Measurements from ENCODE around the gene COMMD7. TPM values are rescaled to one million over a fixed set of nuclear protein-coding genes. Genes with fewer than 3 reads are reported as not detected.

COMMD7 gene
- total and polyA plus RNA-seq, 9 of the 15 experiments (the other 6 are each of a cell fraction or from before 2014, with no cell fraction given) = 11.9 to 69.1 (median 34.7) TPM

DNA sequence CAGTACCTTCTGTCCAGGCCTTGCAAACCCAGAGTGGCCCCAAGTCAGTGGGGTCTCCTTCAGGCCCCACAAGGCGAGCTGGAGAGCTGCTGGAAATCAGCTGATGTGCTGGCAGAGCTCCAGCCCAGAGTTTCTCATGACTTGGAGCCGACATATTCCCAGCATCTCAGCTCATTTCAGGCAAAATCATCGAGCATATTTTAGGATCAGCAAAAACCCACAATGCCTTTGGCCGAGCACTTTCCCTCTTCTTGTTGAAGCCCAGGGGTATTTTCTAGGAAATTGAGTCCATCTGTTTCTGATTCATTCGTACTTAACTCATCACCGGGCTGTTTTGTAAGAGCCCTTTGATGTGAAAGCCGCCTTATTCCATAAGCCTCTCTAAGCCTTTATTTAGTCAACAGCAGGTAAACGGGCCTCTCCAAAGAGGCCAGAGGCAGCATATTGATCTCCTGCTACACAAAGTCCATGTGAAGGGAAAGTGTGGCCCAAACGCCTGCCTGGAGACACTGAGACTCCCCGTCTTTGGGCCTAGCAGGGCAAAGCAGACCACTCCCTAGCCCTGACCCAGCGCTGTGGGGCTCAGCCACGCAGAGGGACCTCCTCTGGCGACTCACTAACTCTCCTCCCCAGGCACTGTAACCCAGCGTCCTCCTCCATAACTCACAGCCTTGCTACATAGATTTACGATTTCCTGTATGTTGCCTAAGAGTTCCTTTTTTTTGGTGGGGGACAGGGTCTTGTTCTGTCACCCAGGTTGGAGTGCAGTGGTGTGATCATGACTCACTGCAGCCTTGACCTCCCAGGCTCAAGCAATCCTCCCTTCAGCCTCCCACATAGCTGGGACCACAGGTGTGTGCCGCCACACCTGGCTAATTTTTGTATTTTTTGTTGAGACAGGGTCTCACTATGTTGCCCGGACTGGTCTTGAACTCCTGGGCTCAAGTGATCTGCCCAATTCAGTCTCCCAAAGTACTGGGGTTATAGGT is 57.4 kb downstream of the COMMD7 start (continued):
- TF ChIP-seq ZNF133 (CRISPR knock-in tag; IDR thresholded peaks at IDR 0.05) (no peak), ZKSCAN3 (CRISPR knock-in tag; IDR thresholded peaks at IDR 0.05) (no peak), GABPA (tag; conservative IDR thresholded peaks at IDR 0.05; ENCODE audit: low read depth) (0 out of 2 replicates have a peak, but pooled peaks have one; percentile 15), ZNF23 (CRISPR knock-in tag; IDR thresholded peaks at IDR 0.05) (no peak), NBN (IDR thresholded peaks at IDR 0.05; ENCODE audit: low read depth) (no peak), ZNF280A (IDR thresholded peaks at IDR 0.05; ENCODE audit: low read depth, partially characterized antibody) (no peak), FIP1L1 (IDR thresholded peaks at IDR 0.05; ENCODE audit: low read depth, low read length, poor library complexity, severe bottlenecking) (no peak), ZFP36 (IDR thresholded peaks at IDR 0.05; ENCODE audit: low read depth, low read length, partially characterized antibody) (no peak), EP300 (IDR thresholded peaks at IDR 0.05; ENCODE audit: low read length) (peak; percentile 45; the same call in 1 of the 2 replicates), KDM2B (CRISPR knock-in tag; IDR thresholded peaks at IDR 0.05) (no peak), NR2F6 (CRISPR knock-in tag; IDR thresholded peaks at IDR 0.05) (no peak), ZNF561 (CRISPR knock-in tag; conservative IDR thresholded peaks at IDR 0.05) (no peak), ZNF347 (CRISPR knock-in tag; IDR thresholded peaks at IDR 0.05; ENCODE audit: low read depth) (no peak), NFRKB (IDR thresholded peaks at IDR 0.05; ENCODE audit: low read depth) (no peak)
- TF ChIP-seq, protein P1, sequence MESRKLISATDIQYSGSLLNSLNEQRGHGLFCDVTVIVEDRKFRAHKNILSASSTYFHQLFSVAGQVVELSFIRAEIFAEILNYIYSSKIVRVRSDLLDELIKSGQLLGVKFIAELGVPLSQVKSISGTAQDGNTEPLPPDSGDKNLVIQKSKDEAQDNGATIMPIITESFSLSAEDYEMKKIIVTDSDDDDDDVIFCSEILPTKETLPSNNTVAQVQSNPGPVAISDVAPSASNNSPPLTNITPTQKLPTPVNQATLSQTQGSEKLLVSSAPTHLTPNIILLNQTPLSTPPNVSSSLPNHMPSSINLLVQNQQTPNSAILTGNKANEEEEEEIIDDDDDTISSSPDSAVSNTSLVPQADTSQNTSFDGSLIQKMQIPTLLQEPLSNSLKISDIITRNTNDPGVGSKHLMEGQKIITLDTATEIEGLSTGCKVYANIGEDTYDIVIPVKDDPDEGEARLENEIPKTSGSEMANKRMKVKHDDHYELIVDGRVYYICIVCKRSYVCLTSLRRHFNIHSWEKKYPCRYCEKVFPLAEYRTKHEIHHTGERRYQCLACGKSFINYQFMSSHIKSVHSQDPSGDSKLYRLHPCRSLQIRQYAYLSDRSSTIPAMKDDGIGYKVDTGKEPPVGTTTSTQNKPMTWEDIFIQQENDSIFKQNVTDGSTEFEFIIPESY (CRISPR knock-in tag; IDR thresholded peaks at IDR 0.05) = no peak; the same call in 1 of the 2 replicates
- TF ChIP-seq, protein P2, sequence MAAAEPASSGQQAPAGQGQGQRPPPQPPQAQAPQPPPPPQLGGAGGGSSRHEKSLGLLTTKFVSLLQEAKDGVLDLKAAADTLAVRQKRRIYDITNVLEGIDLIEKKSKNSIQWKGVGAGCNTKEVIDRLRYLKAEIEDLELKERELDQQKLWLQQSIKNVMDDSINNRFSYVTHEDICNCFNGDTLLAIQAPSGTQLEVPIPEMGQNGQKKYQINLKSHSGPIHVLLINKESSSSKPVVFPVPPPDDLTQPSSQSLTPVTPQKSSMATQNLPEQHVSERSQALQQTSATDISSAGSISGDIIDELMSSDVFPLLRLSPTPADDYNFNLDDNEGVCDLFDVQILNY (CRISPR knock-in tag; IDR thresholded peaks at IDR 0.05) = no peak
- TF ChIP-seq, protein P3, sequence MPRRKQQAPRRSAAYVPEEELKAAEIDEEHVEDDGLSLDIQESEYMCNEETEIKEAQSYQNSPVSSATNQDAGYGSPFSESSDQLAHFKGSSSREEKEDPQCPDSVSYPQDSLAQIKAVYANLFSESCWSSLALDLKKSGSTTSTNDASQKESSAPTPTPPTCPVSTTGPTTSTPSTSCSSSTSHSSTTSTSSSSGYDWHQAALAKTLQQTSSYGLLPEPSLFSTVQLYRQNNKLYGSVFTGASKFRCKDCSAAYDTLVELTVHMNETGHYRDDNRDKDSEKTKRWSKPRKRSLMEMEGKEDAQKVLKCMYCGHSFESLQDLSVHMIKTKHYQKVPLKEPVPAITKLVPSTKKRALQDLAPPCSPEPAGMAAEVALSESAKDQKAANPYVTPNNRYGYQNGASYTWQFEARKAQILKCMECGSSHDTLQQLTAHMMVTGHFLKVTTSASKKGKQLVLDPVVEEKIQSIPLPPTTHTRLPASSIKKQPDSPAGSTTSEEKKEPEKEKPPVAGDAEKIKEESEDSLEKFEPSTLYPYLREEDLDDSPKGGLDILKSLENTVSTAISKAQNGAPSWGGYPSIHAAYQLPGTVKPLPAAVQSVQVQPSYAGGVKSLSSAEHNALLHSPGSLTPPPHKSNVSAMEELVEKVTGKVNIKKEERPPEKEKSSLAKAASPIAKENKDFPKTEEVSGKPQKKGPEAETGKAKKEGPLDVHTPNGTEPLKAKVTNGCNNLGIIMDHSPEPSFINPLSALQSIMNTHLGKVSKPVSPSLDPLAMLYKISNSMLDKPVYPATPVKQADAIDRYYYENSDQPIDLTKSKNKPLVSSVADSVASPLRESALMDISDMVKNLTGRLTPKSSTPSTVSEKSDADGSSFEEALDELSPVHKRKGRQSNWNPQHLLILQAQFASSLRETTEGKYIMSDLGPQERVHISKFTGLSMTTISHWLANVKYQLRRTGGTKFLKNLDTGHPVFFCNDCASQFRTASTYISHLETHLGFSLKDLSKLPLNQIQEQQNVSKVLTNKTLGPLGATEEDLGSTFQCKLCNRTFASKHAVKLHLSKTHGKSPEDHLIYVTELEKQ (CRISPR knock-in tag; IDR thresholded peaks at IDR 0.05) = no peak
- TF ChIP-seq, protein P4, sequence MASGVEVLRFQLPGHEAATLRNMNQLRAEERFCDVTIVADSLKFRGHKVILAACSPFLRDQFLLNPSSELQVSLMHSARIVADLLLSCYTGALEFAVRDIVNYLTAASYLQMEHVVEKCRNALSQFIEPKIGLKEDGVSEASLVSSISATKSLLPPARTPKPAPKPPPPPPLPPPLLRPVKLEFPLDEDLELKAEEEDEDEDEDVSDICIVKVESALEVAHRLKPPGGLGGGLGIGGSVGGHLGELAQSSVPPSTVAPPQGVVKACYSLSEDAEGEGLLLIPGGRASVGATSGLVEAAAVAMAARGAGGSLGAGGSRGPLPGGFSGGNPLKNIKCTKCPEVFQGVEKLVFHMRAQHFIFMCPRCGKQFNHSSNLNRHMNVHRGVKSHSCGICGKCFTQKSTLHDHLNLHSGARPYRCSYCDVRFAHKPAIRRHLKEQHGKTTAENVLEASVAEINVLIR (CRISPR knock-in tag; IDR thresholded peaks at IDR 0.05) = no peak
